ENCODE data around the gene ALOXE3.

Gene ALOXE3

GRCh38 chr17:8123695-8124349 is 5.5 kb upstream of the ALOXE3 start, which contains the start of gene HES7:
Gene HES7 (minus strand): TSS chr17:8124106. CDS start chr17:8124084, 22 bp downstream.
- Histone ChIP-seq H3K27me3 (ENCODE audit: insufficient read depth, low read length, poor library complexity, severe bottlenecking) (peaks cover 7% of the 10 kb centered on the region), H3K79me2 (ENCODE audit: insufficient read depth, low read length) (no peaks in the 10 kb centered on the region), H3K36me3 (ENCODE audit: insufficient read depth, low read length) (no peaks in the 10 kb centered on the region), H2AFZ (ENCODE audit: low read length) (peak within 1 kb of the TSS; percentile 40), H3K9me3 (ENCODE audit: insufficient read depth, low read depth, low read length) (no peaks in the 10 kb centered on the region), H3K4me3 (ENCODE audit: low read length, poor library complexity, severe bottlenecking) (peak within 1 kb of the TSS; percentile 91), H4K20me1 (ENCODE audit: insufficient read depth, low read length, poor library complexity, severe bottlenecking) (no peaks in the 10 kb centered on the region), H3F3A (ENCODE audit: low read depth) (peaks cover 15% of the 10 kb centered on the region), H3K4me2 (ENCODE audit: low read depth, low read length, poor library complexity, severe bottlenecking) (peak within 1 kb of the TSS; percentile 93), H3K4me1 (ENCODE audit: insufficient read depth, low read length, poor library complexity, severe bottlenecking) (peaks cover 49% of the 10 kb centered on the region), H3K9ac (ENCODE audit: low read depth, low read length, poor library complexity, severe bottlenecking) (peak within 1 kb of the TSS; percentile 76), H3K9me2 (replicated peaks; ENCODE audit: low read depth, low read length) (no peaks in the 10 kb centered on the region)
- TF ChIP-seq EZH2phosphoT487 (IDR thresholded peaks at IDR 0.05; ENCODE audit: borderline replicate concordance) (no peak), CTCF (conservative IDR thresholded peaks at IDR 0.05; ENCODE audit: low read length) (no peak)

GRCh38 chr17:8122924-8123694 is 4.8 kb upstream of the ALOXE3 start:
- peaks cover 15% of the 10 kb centered on the region for H3F3A ChIP-seq (ENCODE audit: low read depth)
- no peaks in the 10 kb centered on the region for H3K79me2 ChIP-seq (ENCODE audit: insufficient read depth, low read length)
- peak overlapping the region; percentile 46 for H3K9ac ChIP-seq (ENCODE audit: low read depth, low read length, poor library complexity, severe bottlenecking)
- TF ChIP-seq EZH2phosphoT487 (IDR thresholded peaks at IDR 0.05; ENCODE audit: borderline replicate concordance) (no peak), CTCF (conservative IDR thresholded peaks at IDR 0.05; ENCODE audit: low read length) (no peak)
- H3K36me3 ChIP-seq (ENCODE audit: insufficient read depth, low read length), result no peaks in the 10 kb centered on the region
- H3K27me3 ChIP-seq (ENCODE audit: insufficient read depth, low read length, poor library complexity, severe bottlenecking), result peaks cover 7% of the 10 kb centered on the region
- peak overlapping the region; percentile 93 for H3K4me2 ChIP-seq (ENCODE audit: low read depth, low read length, poor library complexity, severe bottlenecking)
- peaks cover 49% of the 10 kb centered on the region for H3K4me1 ChIP-seq (ENCODE audit: insufficient read depth, low read length, poor library complexity, severe bottlenecking)
- no peaks in the 10 kb centered on the region for H4K20me1 ChIP-seq (ENCODE audit: insufficient read depth, low read length, poor library complexity, severe bottlenecking)
- H3K4me3 ChIP-seq (ENCODE audit: low read length, poor library complexity, severe bottlenecking), result peak overlapping the region; percentile 91
- H3K9me2 ChIP-seq (replicated peaks; ENCODE audit: low read depth, low read length), result no peaks in the 10 kb centered on the region
- no peaks in the 10 kb centered on the region for H3K9me3 ChIP-seq (ENCODE audit: insufficient read depth, low read depth, low read length)
- peak overlapping the region; percentile 40 for H2AFZ ChIP-seq (ENCODE audit: low read length)

- H3F3A ChIP-seq (ENCODE audit: low read depth), result peaks cover 15% of the 10 kb centered on the region
- peak overlapping the region; percentile 93 for H3K4me2 ChIP-seq (ENCODE audit: low read depth, low read length, poor library complexity, severe bottlenecking)
- peak overlapping the region; percentile 46 for H3K9ac ChIP-seq (ENCODE audit: low read depth, low read length, poor library complexity, severe bottlenecking)
- H3K36me3 ChIP-seq (ENCODE audit: insufficient read depth, low read length), result no peaks in the 10 kb centered on the region
- peak overlapping the region; percentile 91 for H3K4me3 ChIP-seq (ENCODE audit: low read length, poor library complexity, severe bottlenecking)
- peaks cover 49% of the 10 kb centered on the region for H3K4me1 ChIP-seq (ENCODE audit: insufficient read depth, low read length, poor library complexity, severe bottlenecking)
- TF ChIP-seq CTCF (conservative IDR thresholded peaks at IDR 0.05; ENCODE audit: low read length), result no peak
- no peak for TF ChIP-seq EZH2phosphoT487 (IDR thresholded peaks at IDR 0.05; ENCODE audit: borderline replicate concordance)
- H3K27me3 ChIP-seq (ENCODE audit: insufficient read depth, low read length, poor library complexity, severe bottlenecking), result peaks cover 7% of the 10 kb centered on the region
- H2AFZ ChIP-seq (ENCODE audit: low read length), result peak overlapping the region; percentile 72; the same call in 1 of the 2 replicates
- H4K20me1 ChIP-seq (ENCODE audit: insufficient read depth, low read length, poor library complexity, severe bottlenecking), result no peaks in the 10 kb centered on the region
- no peaks in the 10 kb centered on the region for H3K9me2 ChIP-seq (replicated peaks; ENCODE audit: low read depth, low read length)
- no peaks in the 10 kb centered on the region for H3K79me2 ChIP-seq (ENCODE audit: insufficient read depth, low read length)
- H3K9me3 ChIP-seq (ENCODE audit: insufficient read depth, low read depth, low read length), result no peaks in the 10 kb centered on the region
Observed at GRCh38 chr17:8122422-8122923, 4.2 kb upstream of the ALOXE3 start.
